Retinal pigment epithelial cell (primary cell): ENCODE data around the gene TACC3.

ENCODE experiments used
- DNase-seq: peaks from one replicate; pipeline ENCODE4 v3.0.0-alpha.2; 2010; ENCODE audit warnings: low read depth
- H3K4me3 ChIP-seq: 2 replicates; pipeline ENCODE4 v1.5.1; 2011; ENCODE audit warnings: mild to moderate bottlenecking, low read length, control low read depth, moderate library complexity
- TF ChIP-seq, protein P1 (sequence below): conservative IDR thresholded peaks from 2 replicates; pipeline ENCODE4 v1.5.1; 2011; ENCODE audit warnings: low read depth, low read length, control low read depth, inconsistent platforms

The TACC3 gene

DNA sequence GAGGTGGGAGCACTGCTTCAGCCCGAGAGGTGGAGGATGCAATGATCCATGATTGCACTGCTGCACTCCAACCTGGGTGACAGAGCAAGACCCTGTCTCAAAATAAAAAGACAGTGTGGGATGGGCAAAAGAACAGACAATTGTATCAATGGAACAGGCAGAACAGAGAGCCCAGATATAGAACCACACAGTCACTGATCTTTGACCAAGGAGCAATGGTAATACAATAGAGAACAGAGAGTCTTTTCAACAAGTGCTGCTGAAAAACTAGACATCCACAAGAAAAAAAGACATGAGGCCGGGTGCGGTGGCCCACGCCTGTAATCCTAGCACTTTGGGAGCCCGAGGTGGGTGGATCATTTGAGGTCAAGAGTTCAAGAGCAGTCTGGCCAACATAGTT is 43.1 kb upstream of the TACC3 start:
- H3K4me3 ChIP-seq = no peak overlapping the region
- TF ChIP-seq, protein P1, sequence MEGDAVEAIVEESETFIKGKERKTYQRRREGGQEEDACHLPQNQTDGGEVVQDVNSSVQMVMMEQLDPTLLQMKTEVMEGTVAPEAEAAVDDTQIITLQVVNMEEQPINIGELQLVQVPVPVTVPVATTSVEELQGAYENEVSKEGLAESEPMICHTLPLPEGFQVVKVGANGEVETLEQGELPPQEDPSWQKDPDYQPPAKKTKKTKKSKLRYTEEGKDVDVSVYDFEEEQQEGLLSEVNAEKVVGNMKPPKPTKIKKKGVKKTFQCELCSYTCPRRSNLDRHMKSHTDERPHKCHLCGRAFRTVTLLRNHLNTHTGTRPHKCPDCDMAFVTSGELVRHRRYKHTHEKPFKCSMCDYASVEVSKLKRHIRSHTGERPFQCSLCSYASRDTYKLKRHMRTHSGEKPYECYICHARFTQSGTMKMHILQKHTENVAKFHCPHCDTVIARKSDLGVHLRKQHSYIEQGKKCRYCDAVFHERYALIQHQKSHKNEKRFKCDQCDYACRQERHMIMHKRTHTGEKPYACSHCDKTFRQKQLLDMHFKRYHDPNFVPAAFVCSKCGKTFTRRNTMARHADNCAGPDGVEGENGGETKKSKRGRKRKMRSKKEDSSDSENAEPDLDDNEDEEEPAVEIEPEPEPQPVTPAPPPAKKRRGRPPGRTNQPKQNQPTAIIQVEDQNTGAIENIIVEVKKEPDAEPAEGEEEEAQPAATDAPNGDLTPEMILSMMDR = no peak

DNA sequence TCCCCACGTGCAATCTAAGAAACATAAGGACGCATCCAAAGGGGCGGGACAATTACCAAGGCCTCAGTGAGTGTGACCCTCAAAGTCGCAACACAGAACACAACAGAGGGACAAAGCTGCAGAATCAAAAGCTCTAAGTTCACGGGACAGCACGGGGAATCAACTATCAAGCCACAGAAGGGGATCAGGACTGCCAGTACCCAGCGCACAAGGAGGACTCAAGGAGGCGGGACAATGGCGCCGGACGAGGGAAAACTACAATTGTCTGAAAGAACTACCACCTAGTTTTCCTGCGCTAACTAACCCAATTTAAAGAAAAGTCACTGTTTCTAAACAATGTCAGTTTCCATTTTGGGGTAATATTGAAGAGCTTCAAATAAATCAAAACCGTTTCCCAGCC is 38.5 kb upstream of the TACC3 start:
- no peak for DNase-seq
- TF ChIP-seq, protein P1 = no peak
- peak overlapping the region; percentile 53 for H3K4me3 ChIP-seq

More for the DNA sequence above, 43.1 kb upstream of the TACC3 start:
- DNase-seq = no peak

DNA sequence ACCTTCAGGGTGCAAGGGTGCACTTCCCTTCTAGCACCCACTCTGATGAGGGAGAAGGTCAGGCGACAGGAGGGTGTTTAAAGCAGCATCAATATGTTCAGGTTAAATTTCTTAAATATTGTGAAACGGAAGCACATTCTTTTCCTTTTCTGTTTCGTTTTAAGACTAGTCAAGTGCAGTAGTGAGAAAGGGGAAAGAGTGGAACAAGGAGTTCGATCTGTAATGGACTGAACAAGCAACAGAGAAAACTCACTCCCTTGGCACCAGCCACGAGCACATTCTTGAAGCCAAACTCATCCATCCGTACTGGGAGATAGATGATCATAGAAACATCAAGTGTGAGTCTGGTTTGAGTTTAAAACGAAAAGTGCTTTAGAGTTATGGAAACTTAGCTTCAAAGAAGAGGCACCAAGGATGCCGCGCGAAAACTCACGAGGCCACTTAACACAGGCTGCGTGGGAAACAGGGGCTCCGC is 38.0 kb upstream of the TACC3 start:
- H3K4me3 ChIP-seq = peak overlapping the region; percentile 53
- TF ChIP-seq, protein P1 = no peak
- DNase-seq = peak; percentile 51

DNA sequence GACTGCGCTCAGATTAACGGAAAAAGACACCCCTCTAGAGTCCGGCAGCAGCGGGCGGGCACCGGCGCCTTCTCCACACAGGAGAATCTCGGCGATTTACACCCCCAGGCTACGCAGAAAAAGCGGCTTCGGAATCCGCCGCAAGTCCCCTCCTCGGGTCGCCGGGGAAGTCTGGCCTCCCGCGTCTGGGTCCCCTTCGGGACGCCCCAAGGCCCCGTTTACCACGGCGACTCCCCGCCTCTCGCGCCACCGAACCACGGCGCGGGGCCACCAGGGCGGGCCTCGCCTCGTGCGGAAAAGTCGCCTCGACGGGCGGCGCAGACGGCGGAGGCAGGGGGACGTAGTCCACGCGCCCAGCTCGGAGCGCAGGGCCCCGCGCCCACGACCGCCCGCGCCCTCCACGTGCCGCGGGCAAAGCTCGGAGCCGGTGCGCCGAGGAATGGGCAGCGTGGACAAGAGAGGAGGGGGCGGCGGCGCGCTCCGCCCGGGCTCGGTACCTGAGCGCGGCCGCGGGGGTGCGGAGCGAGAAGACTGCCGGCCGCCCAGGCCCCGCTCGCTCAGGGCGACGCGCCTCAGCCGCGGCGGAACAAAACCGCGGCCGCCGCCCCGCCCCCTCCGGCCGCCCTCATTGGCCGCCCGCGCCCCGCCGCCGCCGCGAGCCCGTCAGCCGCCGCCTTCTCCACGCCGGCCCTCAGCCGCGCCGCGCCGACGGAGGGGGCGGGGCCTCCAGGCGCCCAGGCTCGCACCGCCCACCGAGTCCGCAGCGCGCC is 37.4 kb upstream of the TACC3 start, which contains the start of gene FAM53A:
Gene FAM53A, minus strand, starts transcription at position 578 of the 770 bp plus-strand sequence. CDS start 15,572 bp downstream, outside the sequence.
- TF ChIP-seq, protein P1 = no peak

DNA sequence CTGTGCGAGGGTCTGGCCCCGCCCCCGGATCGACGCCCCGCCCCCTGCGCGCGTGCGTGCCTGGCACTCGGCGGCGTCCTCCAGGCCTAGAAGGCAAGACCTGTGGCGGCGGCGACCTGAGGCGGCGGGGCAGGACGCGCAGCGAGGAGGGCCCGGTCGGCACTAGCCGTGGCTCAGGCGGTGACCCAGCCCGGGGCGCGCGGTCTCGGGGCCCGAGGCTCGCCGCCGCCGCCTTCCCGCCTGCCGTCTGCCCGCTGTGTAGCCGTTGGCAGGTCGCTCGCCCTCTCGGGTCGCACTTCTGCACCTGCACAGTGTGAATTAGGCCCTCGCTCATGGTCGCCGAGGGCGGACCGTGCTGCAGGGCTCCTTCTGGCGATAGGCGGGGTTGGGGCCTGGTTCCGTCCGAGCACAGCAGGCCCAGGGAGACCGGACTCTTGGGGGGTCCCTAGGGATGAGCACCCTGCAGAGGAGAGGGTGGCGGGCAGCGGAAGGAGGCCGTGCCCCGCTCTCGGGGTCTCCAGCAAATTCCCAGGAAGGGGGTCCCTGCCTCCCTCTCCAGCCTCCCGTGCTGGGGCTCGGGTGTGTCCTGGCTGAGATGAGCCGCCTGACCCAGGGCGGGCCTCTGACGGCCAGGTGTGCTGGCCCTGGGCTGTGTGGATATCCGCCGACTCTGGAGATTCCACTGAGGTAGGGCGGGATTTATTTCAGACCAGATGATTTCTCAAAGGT is 36.7 kb upstream of the TACC3 start:
- H3K4me3 ChIP-seq = peak overlapping the region; percentile 10
- DNase-seq = no peak
- TF ChIP-seq, protein P1 = no peak

More for the DNA sequence above, 37.4 kb upstream of the TACC3 start, which contains the start of gene FAM53A:
- peak within 1 kb of the TSS; percentile 53 for H3K4me3 ChIP-seq
- DNase-seq = no peak

DNA sequence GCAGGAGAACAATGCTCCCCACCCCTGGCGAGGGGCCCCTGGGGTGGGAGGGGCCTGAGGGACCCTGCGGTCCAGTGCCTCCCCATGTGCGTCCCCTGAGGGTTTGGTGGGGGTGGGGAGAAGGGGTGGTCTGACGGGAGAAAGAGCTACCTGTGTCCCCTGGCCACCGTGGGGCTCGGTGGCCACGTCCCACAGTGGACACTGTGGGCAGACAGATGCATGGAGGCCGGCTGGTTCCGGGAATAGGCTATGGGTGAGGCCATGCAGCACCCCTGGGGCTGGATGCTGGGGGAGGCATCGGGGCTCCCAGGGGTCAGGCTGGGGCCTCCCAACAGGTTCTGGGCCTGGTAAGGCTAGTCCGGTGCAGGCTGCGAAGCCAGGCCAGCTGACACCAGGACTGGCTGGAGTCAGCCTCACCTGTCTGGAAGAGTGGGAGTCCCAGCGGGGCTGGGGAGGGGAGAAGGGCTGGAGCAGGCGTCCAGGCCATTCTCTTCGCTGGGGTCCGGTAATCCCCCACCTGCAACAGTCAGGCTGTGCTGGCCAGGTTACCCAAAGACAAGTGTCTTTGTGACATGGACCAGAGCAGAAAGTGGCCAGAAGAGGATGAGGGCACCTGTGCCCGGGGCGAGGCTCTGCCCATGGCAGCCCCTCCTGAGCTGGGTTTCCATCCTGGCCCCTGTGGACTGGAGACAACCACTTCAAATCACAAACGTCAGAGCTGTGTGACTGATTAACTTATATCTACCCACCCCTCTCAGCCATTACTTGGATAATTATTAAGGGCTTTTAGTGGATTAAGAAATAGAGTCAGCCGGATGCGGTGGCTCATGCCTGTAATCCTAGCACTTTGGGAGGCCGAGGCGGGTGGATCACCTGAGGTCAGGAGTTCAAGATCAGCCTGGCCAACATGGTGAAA is 35.8 kb upstream of the TACC3 start:
- TF ChIP-seq, protein P1 = no peak
- no peak overlapping the region for H3K4me3 ChIP-seq
- DNase-seq = peak; percentile 33
